ENCODE measurements around the gene DST.
"Not testable (repeated sequence)": the region's sequence is repeated elsewhere in the genome, so short reads cannot be mapped to it uniquely, and the experiment has no call there.

DST gene

DNA sequence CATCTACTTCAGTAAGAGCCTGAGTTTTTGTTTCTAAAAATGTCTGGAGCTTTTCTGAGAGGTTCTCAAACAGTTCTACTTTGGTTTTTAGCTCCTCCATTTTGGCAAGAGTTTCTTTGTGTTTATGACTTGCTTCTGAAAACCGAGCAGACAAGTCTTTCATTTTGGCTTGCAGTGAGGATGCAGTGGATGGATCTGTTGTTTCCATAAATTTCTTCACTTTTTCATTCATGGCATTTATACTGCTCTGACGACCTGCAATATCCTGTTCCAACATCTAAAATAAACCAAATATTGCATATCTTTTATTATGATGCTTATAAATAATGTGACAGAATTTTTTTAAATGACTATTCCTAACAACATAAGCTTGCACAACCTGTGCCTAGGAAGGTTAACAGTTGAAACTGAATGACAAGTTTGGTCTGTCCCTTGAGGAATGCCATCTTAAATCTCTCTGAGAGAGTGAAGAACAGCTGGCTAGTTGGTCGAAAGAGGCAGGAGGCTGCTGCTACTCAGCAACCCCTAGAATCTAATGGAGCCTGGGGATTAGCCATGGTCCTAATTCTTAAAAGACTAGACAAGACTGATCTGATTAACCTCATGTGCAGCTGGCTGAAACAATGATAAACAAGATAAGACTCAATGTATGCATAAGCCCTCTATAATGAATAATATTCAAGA is 69.8 kb downstream of the DST start:
- peak; percentile 98 for FAIRE-seq
- no peak for DNase-seq (ENCODE audit: insufficient read length, low spot score)
- TF ChIP-seq, protein P1, sequence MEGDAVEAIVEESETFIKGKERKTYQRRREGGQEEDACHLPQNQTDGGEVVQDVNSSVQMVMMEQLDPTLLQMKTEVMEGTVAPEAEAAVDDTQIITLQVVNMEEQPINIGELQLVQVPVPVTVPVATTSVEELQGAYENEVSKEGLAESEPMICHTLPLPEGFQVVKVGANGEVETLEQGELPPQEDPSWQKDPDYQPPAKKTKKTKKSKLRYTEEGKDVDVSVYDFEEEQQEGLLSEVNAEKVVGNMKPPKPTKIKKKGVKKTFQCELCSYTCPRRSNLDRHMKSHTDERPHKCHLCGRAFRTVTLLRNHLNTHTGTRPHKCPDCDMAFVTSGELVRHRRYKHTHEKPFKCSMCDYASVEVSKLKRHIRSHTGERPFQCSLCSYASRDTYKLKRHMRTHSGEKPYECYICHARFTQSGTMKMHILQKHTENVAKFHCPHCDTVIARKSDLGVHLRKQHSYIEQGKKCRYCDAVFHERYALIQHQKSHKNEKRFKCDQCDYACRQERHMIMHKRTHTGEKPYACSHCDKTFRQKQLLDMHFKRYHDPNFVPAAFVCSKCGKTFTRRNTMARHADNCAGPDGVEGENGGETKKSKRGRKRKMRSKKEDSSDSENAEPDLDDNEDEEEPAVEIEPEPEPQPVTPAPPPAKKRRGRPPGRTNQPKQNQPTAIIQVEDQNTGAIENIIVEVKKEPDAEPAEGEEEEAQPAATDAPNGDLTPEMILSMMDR (IDR thresholded peaks at IDR 0.05; ENCODE audit: insufficient read depth, missing control alignments) = no peak

GRCh38 chr6:56571605-56572004 is 71.1 kb downstream of the DST start:
- TF ChIP-seq, protein P1 (IDR thresholded peaks at IDR 0.05; ENCODE audit: insufficient read depth, missing control alignments) = no peak
- DNase-seq (ENCODE audit: insufficient read length, low spot score) = no peak
- peak; percentile 48 for FAIRE-seq

GRCh38 chr6:56570413-56571359 is 72.0 kb downstream of the DST start:
- FAIRE-seq (peak; percentile 95), DNase-seq (ENCODE audit: insufficient read length, low spot score) (no peak)
- TF ChIP-seq, protein P1 (IDR thresholded peaks at IDR 0.05; ENCODE audit: insufficient read depth, missing control alignments) = peak; percentile 24

DNA sequence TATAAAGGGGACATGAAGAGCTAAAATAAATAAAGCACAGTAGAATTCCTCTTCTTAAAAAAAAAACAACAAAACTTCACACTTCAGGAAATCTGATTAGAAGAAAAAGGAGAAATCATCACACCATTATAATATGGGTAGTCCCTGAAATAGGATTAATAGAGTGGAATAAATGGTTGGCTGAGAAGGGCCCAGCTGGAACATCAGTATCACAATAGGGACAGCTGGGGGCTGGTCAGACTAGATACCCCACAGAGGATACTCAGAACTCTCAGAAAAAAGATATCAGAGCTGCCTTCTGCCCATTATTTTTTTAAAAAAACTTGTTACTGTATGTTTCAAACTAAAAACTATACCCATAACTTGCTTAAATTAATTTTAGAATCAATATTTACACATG is 75.2 kb downstream of the DST start:
- no peak for DNase-seq (ENCODE audit: insufficient read length, low spot score)
- FAIRE-seq = no peak
- TF ChIP-seq, protein P1 (IDR thresholded peaks at IDR 0.05; ENCODE audit: insufficient read depth, missing control alignments) = no peak

- DNase-seq (ENCODE audit: insufficient read length, low spot score); FAIRE-seq: not testable (repeated sequence)
Measured at GRCh38 chr6:56562730-56563129, 80.0 kb downstream of the DST start.

DNA sequence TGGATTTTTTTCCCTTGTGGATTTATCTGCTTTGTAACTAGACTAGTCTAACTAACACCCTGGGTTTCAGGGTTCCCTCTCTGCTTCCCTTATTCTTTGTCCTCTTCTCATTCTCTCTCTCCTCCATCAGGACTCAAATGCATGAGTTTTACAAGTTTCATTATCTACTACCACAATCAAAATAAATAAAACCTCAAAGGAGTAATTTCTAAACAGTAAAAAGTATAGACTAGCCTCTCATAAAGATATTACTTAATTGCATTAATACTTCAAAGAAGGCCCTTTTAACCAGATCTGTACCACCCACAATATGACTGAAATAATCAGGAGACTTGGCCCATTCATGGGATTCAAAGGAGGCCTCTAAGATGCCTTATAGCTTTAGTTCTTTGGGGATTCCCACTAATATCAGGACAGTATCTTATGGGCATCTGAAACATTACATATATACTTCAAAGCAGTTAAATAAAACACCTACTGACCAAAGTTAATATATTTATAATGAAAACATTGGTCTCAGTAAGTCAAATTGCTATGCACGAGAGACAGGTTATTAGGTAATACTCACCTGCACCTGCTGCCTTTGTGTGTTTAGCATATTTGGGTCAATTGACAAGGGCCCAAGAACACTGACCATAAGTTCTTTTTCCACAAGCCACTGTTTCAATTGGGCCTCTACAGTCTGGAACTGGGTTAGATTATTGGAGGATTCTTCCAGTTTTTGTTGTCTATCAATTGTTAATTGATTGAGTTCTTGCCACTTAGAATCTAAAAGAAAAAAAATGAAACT is 85.7 kb downstream of the DST start:
- no peak for FAIRE-seq
- DNase-seq (ENCODE audit: insufficient read length, low spot score) = no peak
- TF ChIP-seq, protein P1 (IDR thresholded peaks at IDR 0.05; ENCODE audit: insufficient read depth, missing control alignments) = no peak

DNA sequence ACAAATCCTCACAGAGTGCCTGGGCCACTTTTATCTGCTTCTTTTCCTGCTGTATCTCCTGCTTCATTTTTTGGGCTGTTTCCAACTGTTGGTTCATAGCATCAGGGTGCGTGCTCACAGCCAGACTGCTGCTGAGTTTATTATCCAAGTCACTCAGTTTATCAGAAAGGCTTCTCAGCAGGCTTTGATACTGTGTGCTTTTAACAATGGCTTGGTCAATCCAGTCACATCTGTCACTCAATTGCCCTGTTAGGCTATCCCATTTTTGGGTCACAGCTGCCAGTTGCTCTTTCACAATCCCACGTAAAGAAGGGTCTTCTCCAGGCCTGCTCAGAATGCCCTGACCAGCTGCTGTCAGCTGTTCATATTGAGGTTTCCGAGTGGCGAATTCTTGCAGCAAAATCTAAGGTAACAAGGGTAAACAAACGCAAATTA is 87.2 kb downstream of the DST start:
- FAIRE-seq = no peak
- TF ChIP-seq, protein P1 (IDR thresholded peaks at IDR 0.05; ENCODE audit: insufficient read depth, missing control alignments) = no peak
- no peak for DNase-seq (ENCODE audit: insufficient read length, low spot score)

Measured in D721Med (cell line).